PC-3 (cell line): Measurements from ENCODE around the gene PLEKHA1.

ENCODE experiments used
- CTCF ChIP-seq: fragments of 300-600 bp; sonication (generic); conservative IDR thresholded peaks from 2 replicates; pipeline ENCODE4 v1.5.1; 2017; ENCODE audit warnings: antibody characterized with exemption, low read depth, mild to moderate bottlenecking, low read length
- EZH2phosphoT487 ChIP-seq: fragments of 300-600 bp; sonication (generic); IDR thresholded peaks from 2 replicates; pipeline ENCODE4 v1.6.1; 2018; ENCODE audit warnings: mild to moderate bottlenecking, antibody characterized with exemption, low read length, borderline replicate concordance

- TF ChIP-seq EZH2phosphoT487, result no peak
- TF ChIP-seq CTCF, result no peak
Measured at GRCh38 chr10:122448600-122448999, 74.1 kb downstream of the PLEKHA1 start.
